Left lobe of liver (tissue), 2 donors: Measurements from ENCODE around the gene HEATR3. TPM values are rescaled to one million over a fixed set of nuclear protein-coding genes. Genes with fewer than 3 reads are reported as not detected.

Experiments
- ATAC-seq: fragments of 200-7000 bp; cut with Tn5 transposase; one replicate; pipeline ENCODE4 v1.9.1; 2020; ENCODE audit warnings: mild to moderate bottlenecking, moderate library complexity
- DNase-seq: peaks from one replicate; pipeline ENCODE4 v3.0.0-alpha.2; 2020; ENCODE audit warnings: low spot score
- total RNA-seq: library from RNA; stranded (reverse); gene quantifications from one replicate; pipeline ENCODE4 v1.2.1, GENCODE V29; 2021
- donor health status: DM: no; HTN: no; CAD: no; lungs with moderate emphysema.
- donor health status: DM: no; HTN: yes; CAD: no.

Gene HEATR3
- total RNA-seq, result 11.9 TPM

- ATAC-seq (peak; percentile 93), DNase-seq (peak; percentile 95)
Measured at GRCh38 chr16:50065624-50066481, at the start of gene HEATR3. TSS of gene HEATR3 (plus strand) at chr16:50065970. CDS start at chr16:50066132, 162 bp downstream.

- no peak for ATAC-seq
- no peak for DNase-seq
Measured at GRCh38 chr16:50017553-50017952, 48.2 kb upstream of the HEATR3 start.

- no peak for DNase-seq
- ATAC-seq, result no peak
Measured at GRCh38 chr16:50021544-50021943, 44.2 kb upstream of the HEATR3 start.

- no peak for DNase-seq
Measured at GRCh38 chr16:50023641-50024040, 42.1 kb upstream of the HEATR3 start.

GRCh38 chr16:50024207-50024606, 41.6 kb upstream of the HEATR3 start:
- DNase-seq (no peak), ATAC-seq (no peak)

More at GRCh38 chr16:50023641-50024040, 42.1 kb upstream of the HEATR3 start:
- no peak for ATAC-seq

- ATAC-seq (peak; percentile 98), DNase-seq (peak; percentile 96)
Measured at GRCh38 chr16:50024684-50025536, 40.9 kb upstream of the HEATR3 start, which contains the start of gene CNEP1R1. TSS of gene CNEP1R1 (plus strand) at chr16:50025225. CDS start at chr16:50025316, 91 bp downstream.

- ATAC-seq (peak; percentile 26), DNase-seq (no peak)
Measured at GRCh38 chr16:50025537-50025931, 40.2 kb upstream of the HEATR3 start.

GRCh38 chr16:50027829-50028228, 37.9 kb upstream of the HEATR3 start:
- ATAC-seq, result no peak

GRCh38 chr16:50035468-50035992, 30.2 kb upstream of the HEATR3 start:
- DNase-seq (no peak), ATAC-seq (peak; percentile 73)

More at GRCh38 chr16:50027829-50028228, 37.9 kb upstream of the HEATR3 start:
- no peak for DNase-seq

- DNase-seq (no peak), ATAC-seq (no peak)
Measured at GRCh38 chr16:50036426-50036825, 29.3 kb upstream of the HEATR3 start.

GRCh38 chr16:50037662-50038220, 28.0 kb upstream of the HEATR3 start:
- no peak for DNase-seq
- ATAC-seq, result no peak

GRCh38 chr16:50038286-50038685, 27.5 kb upstream of the HEATR3 start:
- DNase-seq (no peak), ATAC-seq (no peak)

GRCh38 chr16:50038756-50039529, 26.8 kb upstream of the HEATR3 start:
- ATAC-seq, result peak; percentile 56
- DNase-seq, result no peak

GRCh38 chr16:50040018-50040417, 25.8 kb upstream of the HEATR3 start:
- DNase-seq (no peak), ATAC-seq (no peak)

- DNase-seq, result no peak
- no peak for ATAC-seq
Measured at GRCh38 chr16:50040710-50041109, 25.1 kb upstream of the HEATR3 start.

- ATAC-seq, result no peak
- no peak for DNase-seq
Measured at GRCh38 chr16:50043358-50043757, 22.4 kb upstream of the HEATR3 start.

- ATAC-seq (no peak), DNase-seq (no peak)
Measured at GRCh38 chr16:50045412-50045811, 20.4 kb upstream of the HEATR3 start.

- ATAC-seq, result no peak
Measured at GRCh38 chr16:50046853-50047252, 18.9 kb upstream of the HEATR3 start.

GRCh38 chr16:50047864-50048263, 17.9 kb upstream of the HEATR3 start:
- ATAC-seq, result no peak
- no peak for DNase-seq

More at GRCh38 chr16:50046853-50047252, 18.9 kb upstream of the HEATR3 start:
- no peak for DNase-seq

GRCh38 chr16:50050802-50051201, 15.0 kb upstream of the HEATR3 start:
- DNase-seq (no peak), ATAC-seq (no peak)
